ENCODE data around the gene CDH5. TPM values are rescaled to one million over a fixed set of nuclear protein-coding genes. Genes with fewer than 3 reads are reported as not detected.

The CDH5 gene
- total and polyA plus RNA-seq, 2 of the 13 experiments (the other 11 are each of a cell fraction or from before 2014, with no cell fraction given) = 0.71 to 1.1 TPM

- TF ChIP-seq ZNF512B (CRISPR knock-in tag; IDR thresholded peaks at IDR 0.05; ENCODE audit: borderline replicate concordance) = 0 out of 2 replicates have a peak, but pooled peaks have one; percentile 62
- TF ChIP-seq ATM (IDR thresholded peaks at IDR 0.05; ENCODE audit: borderline replicate concordance) = no peak
- TF ChIP-seq ZNF747 (CRISPR knock-in tag; IDR thresholded peaks at IDR 0.05; ENCODE audit: borderline replicate concordance) = no peak
- TF ChIP-seq GLMP (CRISPR knock-in tag; IDR thresholded peaks at IDR 0.05; ENCODE audit: borderline replicate concordance) = no peak
- no peak for TF ChIP-seq ZNF879 (CRISPR knock-in tag; IDR thresholded peaks at IDR 0.05)
- TF ChIP-seq PBX3 (CRISPR knock-in tag; IDR thresholded peaks at IDR 0.05; ENCODE audit: borderline replicate concordance) = no peak
- TF ChIP-seq KMT2A (CRISPR knock-in tag; IDR thresholded peaks at IDR 0.05) = peak; percentile 41; the same call in 1 of the 2 replicates
- TF ChIP-seq ZBTB8A (CRISPR knock-in tag; IDR thresholded peaks at IDR 0.05; ENCODE audit: borderline replicate concordance, low read depth) = no peak
- 0 out of 2 replicates have a peak, but pooled peaks have one; percentile 42 for TF ChIP-seq POGK (CRISPR knock-in tag; conservative IDR thresholded peaks at IDR 0.05)
- no peak for TF ChIP-seq KIAA2018 (CRISPR knock-in tag; IDR thresholded peaks at IDR 0.05; ENCODE audit: borderline replicate concordance)
- TF ChIP-seq HNF4A (CRISPR knock-in tag; IDR thresholded peaks at IDR 0.05) = peak; percentile 75
Observed at GRCh38 chr16:66434619-66435430, 68.3 kb downstream of the CDH5 start (continued).

Data from HepG2 (cell line).